HFF-Myc (cell line): ENCODE data around the gene RSPH3.
"Not testable (repeated sequence)": the region's sequence is repeated elsewhere in the genome, so short reads cannot be mapped to it uniquely, and the experiment has no call there.

Experiments
- DNase-seq: peaks from one replicate; pipeline ENCODE4 v3.0.0-alpha.2; 2011; ENCODE audit warnings: low read depth; ENCODE audit errors: extremely low read depth
- H3K4me3 ChIP-seq: replicated peaks from 2 replicates; pipeline ENCODE4 v1.5.1; 2011; ENCODE audit warnings: low read depth, mild to moderate bottlenecking, control low read depth, low read length
- CTCF ChIP-seq: IDR thresholded peaks from 2 replicates; pipeline ENCODE4 v1.5.1; 2012; ENCODE audit warnings: mild to moderate bottlenecking, low read depth, low read length, control low read depth; ENCODE audit errors: missing control alignments

RSPH3 gene

GRCh38 chr6:159036673-159037072 is 36.7 kb upstream of the RSPH3 start:
- DNase-seq = no peak
- no peak overlapping the region for H3K4me3 ChIP-seq
- TF ChIP-seq CTCF = no peak

GRCh38 chr6:159035891-159036290 is 35.9 kb upstream of the RSPH3 start:
- no peak for DNase-seq
- TF ChIP-seq CTCF = no peak
- H3K4me3 ChIP-seq = no peak overlapping the region

GRCh38 chr6:159033160-159034049 is 33.4 kb upstream of the RSPH3 start:
- DNase-seq = no peak
- H3K4me3 ChIP-seq = no peak overlapping the region
- no peak for TF ChIP-seq CTCF

- DNase-seq = no peak
- no peak for TF ChIP-seq CTCF
- no peak overlapping the region for H3K4me3 ChIP-seq
These were observed 31.8 kb upstream of the RSPH3 start for GRCh38 chr6:159031846-159032245.

- no peak overlapping the region for H3K4me3 ChIP-seq
- DNase-seq = no peak
- no peak for TF ChIP-seq CTCF
These were observed 30.2 kb upstream of the RSPH3 start for GRCh38 chr6:159030168-159030567.

- DNase-seq = not testable (repeated sequence)
These were observed 25.2 kb upstream of the RSPH3 start for GRCh38 chr6:159025224-159025623.

GRCh38 chr6:159023893-159024292 is 23.9 kb upstream of the RSPH3 start:
- no peak for TF ChIP-seq CTCF
- DNase-seq = no peak

More at GRCh38 chr6:159025224-159025623, 25.2 kb upstream of the RSPH3 start:
- H3K4me3 ChIP-seq = not testable (repeated sequence)

More at GRCh38 chr6:159023893-159024292, 23.9 kb upstream of the RSPH3 start:
- no peak overlapping the region for H3K4me3 ChIP-seq
